Skeletal muscle tissue (tissue), 4 donors: ENCODE measurements around the gene ANTXR1. TPM values are rescaled to one million over a fixed set of nuclear protein-coding genes. Genes with fewer than 3 reads are reported as not detected.
A peak's percentile ranks its signal among the peaks of the same experiment; 100 is the strongest.

ENCODE experiments used
- H3K27ac ChIP-seq: one replicate; pipeline ENCODE4 v1.7.0; 2013; ENCODE audit warnings: mild to moderate bottlenecking, low read depth, low read length, inconsistent platforms
- H3K27me3 ChIP-seq, 3 donors: one replicate each; pipeline ENCODE4 v1.7.0; 2013; ENCODE audit warnings: low read length in 3 of 3; ENCODE audit not compliant: control insufficient read depth in 3 of 3, insufficient read depth in 3 of 3
- H3K36me3 ChIP-seq, 3 donors: one replicate each; pipeline ENCODE4 v1.7.0; 2013; ENCODE audit warnings: low read length in 3 of 3; ENCODE audit not compliant: control insufficient read depth in 3 of 3, insufficient read depth in 3 of 3
- H3K4me1 ChIP-seq, 3 donors: one replicate each; pipeline ENCODE4 v1.7.0; 2013; ENCODE audit warnings: low read length in 3 of 3, mild to moderate bottlenecking in 3 of 3; ENCODE audit not compliant: control insufficient read depth in 3 of 3, insufficient read depth in 3 of 3
- H3K4me3 ChIP-seq, 3 donors: one replicate each; pipeline ENCODE4 v1.7.0; 2013; ENCODE audit warnings: low read length in 3 of 3
- H3K9ac ChIP-seq, 3 donors: one replicate each; pipeline ENCODE4 v1.7.0; 2013; ENCODE audit warnings: low read length in 3 of 3, mild to moderate bottlenecking in 3 of 3, moderate library complexity in 2 of 3, low read depth in 1 of 3
- H3K9me3 ChIP-seq, 3 donors: one replicate each; pipeline ENCODE4 v1.7.0; 2013; ENCODE audit warnings: low read length in 3 of 3; ENCODE audit not compliant: control insufficient read depth in 3 of 3
- total RNA-seq: library from RNA; depleted of rRNA; stranded (reverse); fragments of >200 nt; gene quantifications from one replicate; pipeline ENCODE4 v1.2.3, GENCODE V29; 2014
- donor health status: Osteomylitis.

Gene ANTXR1
- total RNA-seq, 1 donor from 2014 or later: 86.6 TPM

DNA sequence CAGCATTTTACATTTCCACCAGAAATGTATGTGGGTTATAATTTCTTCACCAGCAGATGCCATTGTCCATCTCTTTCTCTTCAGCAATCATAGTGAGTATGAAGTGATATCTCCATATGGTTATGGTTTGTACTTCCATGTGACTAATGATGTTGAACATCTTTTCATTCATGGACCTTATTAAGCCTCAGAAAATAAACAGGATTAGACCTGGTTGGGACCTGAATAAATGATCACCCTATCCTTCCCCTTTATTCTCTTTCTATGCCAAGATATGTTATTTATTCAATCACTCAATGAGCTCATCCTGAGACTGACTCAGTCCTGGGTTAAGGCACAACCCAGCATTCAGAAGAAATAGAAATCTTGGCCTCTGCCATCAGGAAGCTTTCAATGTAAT lies 86.6 kb downstream of the ANTXR1 start:
- Histone ChIP-seq H3K27me3 (no peaks in the 10 kb centered on the region), H3K36me3 (peaks cover 0 to 10% (median 0%) of the 10 kb centered on the region in 3 donors), H3K4me3 (no peak overlapping the region), H3K27ac (peak overlapping the region; percentile 41), H3K9ac (no peak overlapping the region), H3K4me1 (peaks cover 6 to 10% (median 7%) of the 10 kb centered on the region in 3 donors), H3K9me3 (no peaks in the 10 kb centered on the region)

DNA sequence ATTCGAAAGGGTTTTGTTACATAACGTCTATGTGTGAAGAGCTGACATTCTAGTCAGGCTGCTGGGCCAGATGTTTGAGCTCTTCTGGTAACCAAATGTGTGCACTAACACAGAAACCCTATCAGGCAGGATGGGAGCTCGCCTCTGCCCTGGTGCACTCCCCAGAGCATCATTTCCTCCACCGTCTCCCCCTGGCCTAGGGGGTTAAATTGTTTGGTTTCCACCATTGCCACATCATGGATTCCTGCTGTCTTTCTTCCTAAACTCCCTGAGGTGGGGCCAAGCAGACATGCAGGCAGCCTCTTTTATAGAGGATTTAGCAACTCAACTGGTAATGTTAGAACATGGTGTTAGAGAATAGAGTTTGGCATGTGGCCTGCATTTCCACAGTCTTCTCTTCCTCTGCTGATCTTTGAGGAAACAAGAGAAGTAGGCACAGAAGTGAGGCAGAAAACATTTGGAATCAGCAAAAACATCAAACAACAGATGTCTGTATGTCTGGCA lies 87.3 kb downstream of the ANTXR1 start:
- H3K27ac ChIP-seq: peak overlapping the region; percentile 41
- no peaks in the 10 kb centered on the region for H3K9me3 ChIP-seq
- H3K27me3 ChIP-seq: no peaks in the 10 kb centered on the region
- no peak overlapping the region for H3K4me3 ChIP-seq
- peaks cover 6 to 10% (median 7%) of the 10 kb centered on the region in 3 donors for H3K4me1 ChIP-seq
- H3K9ac ChIP-seq: no peak overlapping the region
- peaks cover 0 to 10% (median 0%) of the 10 kb centered on the region in 3 donors for H3K36me3 ChIP-seq

DNA sequence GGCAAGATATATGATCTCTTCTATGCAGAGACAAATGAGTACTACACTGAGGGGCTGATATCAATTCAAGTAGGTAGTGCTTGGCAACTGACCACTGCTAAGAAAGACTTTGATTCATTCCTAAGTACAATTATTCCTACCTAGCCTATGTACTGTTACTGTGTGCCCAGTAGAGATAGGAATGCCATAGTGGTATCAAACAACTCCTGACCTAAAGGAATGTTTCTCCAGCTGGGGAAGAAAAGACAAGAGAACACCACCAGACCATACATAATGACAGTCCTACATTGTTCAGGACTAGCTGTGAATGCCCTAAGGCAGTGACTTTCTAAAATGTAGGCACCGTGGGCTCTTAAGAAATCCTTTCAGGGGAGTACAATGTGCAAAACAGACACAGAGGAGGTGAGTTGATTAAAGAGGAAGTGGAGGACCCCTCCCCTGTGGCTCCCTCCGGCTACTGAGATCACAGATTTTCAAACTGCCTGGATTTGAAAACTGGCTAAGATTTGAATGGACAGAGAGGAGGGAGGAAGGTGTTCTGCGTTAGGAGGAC lies 89.1 kb downstream of the ANTXR1 start:
- no peak overlapping the region for H3K9ac ChIP-seq
- no peak overlapping the region for H3K4me3 ChIP-seq
- H3K27ac ChIP-seq: no peak overlapping the region
- no peaks in the 10 kb centered on the region for H3K9me3 ChIP-seq
- H3K4me1 ChIP-seq: peaks cover 4 to 7% (median 5%) of the 10 kb centered on the region in 3 donors
- H3K27me3 ChIP-seq: no peaks in the 10 kb centered on the region
- peaks cover 0 to 10% (median 0%) of the 10 kb centered on the region in 3 donors for H3K36me3 ChIP-seq

DNA sequence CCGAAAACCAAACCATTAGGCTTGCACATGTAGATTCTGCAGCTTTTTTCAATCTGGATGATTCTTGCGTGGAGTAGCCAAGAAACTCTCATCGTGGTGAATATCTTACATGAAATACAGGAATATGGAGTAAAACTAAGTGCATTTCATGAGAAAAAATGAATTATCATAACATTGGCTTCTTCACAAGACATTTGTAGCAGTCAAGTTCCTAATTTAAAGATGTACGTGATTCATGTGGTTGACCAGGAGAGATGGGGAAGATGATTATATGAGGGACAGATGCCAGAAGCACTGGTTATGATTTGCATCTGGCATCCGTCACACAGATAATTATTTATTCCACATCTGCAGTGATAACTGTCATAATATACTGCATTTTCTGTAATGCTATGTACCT lies 90.4 kb downstream of the ANTXR1 start:
- H3K4me1 ChIP-seq: peaks cover 0 to 7% (median 2%) of the 10 kb centered on the region in 3 donors
- no peak overlapping the region for H3K9ac ChIP-seq
- H3K36me3 ChIP-seq: peaks cover 0 to 10% (median 0%) of the 10 kb centered on the region in 3 donors
- H3K27ac ChIP-seq: no peak overlapping the region
- no peak overlapping the region for H3K4me3 ChIP-seq
- H3K9me3 ChIP-seq: no peaks in the 10 kb centered on the region
- H3K27me3 ChIP-seq: no peaks in the 10 kb centered on the region

DNA sequence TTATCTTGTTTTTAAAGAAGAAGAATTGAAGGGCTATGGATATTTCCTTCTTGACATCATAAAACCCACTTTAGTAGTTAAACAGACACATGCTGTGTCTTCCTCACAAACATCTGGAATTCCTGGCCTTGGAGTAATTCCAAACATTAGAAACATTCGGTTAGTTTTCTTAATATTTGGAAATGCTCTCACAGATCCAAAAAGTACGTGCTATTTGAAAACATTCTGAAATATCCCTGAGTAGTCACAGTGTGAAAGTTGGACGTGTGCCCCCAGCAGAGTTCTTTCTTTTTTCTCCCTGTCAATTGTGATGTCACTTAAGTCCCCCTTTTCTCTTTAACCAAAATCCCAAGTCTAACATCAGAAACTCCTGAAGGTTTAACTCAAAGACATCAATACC lies 91.3 kb downstream of the ANTXR1 start:
- Histone ChIP-seq H3K36me3 (peaks cover 0 to 10% (median 0%) of the 10 kb centered on the region in 3 donors), H3K4me3 (no peak overlapping the region), H3K27ac (peak overlapping the region; percentile 45)

DNA sequence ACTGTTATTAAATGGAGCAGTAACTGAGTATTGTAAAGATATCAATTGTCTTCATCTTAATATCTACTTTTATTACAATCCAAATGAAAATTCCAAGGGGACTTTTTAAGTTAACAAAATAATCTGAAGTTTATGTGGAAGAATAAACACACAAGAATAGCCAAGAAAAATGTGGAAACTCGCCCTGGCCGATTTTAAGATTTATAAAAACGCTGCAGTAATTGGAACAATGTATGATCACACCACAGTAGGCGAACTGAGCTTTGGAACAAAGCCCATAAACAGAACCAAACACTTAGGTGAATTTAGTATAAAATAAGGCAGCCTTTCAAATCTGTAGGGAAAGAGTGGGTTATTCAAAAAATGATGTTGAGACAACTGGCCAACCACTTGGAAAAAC lies 96.3 kb downstream of the ANTXR1 start:
- no peak overlapping the region for H3K27ac ChIP-seq
- H3K4me1 ChIP-seq: peaks cover 0 to 3% (median 0%) of the 10 kb centered on the region in 3 donors
- no peak overlapping the region for H3K4me3 ChIP-seq
- no peaks in the 10 kb centered on the region for H3K9me3 ChIP-seq
- no peak overlapping the region for H3K9ac ChIP-seq
- no peaks in the 10 kb centered on the region for H3K27me3 ChIP-seq
- no peaks in the 10 kb centered on the region for H3K36me3 ChIP-seq

More for the DNA sequence above, 91.3 kb downstream of the ANTXR1 start:
- Histone ChIP-seq H3K4me1 (peaks cover 0 to 7% (median 2%) of the 10 kb centered on the region in 3 donors), H3K27me3 (no peaks in the 10 kb centered on the region), H3K9me3 (no peaks in the 10 kb centered on the region), H3K9ac (no peak overlapping the region)

DNA sequence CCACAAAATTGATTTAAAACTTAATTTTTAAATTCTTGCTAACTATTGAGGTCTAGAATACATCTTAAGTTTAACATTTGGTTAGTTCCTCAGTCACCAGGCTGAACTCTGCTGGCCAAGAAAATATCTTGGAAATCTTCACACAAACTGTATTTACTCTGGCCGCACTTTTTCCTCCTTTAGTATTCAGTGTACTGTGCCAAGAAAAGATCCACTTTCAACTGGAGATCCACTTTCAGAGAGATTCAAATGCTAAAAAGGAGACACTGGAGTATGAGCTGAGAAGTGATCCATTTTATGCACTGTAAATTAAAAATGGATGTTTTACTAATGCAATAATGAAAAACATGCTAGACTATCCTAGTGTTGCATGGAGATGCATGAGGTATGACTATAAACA lies 98.1 kb downstream of the ANTXR1 start:
- H3K4me1 ChIP-seq: peaks cover 0 to 3% (median 0%) of the 10 kb centered on the region in 3 donors
- H3K36me3 ChIP-seq: no peaks in the 10 kb centered on the region
- H3K4me3 ChIP-seq: no peak overlapping the region
- H3K27ac ChIP-seq: no peak overlapping the region
- no peaks in the 10 kb centered on the region for H3K9me3 ChIP-seq
- H3K9ac ChIP-seq: no peak overlapping the region
- no peaks in the 10 kb centered on the region for H3K27me3 ChIP-seq

DNA sequence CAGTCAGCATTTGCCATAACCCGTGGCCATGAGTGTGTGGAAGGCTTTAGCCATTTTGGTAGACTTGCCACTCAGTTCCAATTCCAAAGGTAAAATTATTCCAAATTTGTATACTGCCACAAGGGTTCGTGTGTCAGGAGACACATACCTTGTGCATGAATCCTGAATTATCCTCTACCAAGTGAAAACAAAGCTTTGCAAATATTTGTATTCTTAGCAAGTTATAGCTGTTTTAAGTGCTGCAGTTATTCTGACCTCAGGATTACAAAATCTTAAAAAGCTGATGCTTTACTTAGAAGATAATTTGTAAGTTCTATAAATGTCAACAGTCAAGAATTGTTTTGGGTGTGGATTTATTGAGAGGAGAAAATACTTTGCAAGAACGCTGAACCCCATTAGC lies 100.6 kb downstream of the ANTXR1 start:
- Histone ChIP-seq H3K36me3 (no peaks in the 10 kb centered on the region), H3K9ac (no peak overlapping the region), H3K9me3 (no peaks in the 10 kb centered on the region), H3K27me3 (no peaks in the 10 kb centered on the region), H3K4me3 (no peak overlapping the region), H3K4me1 (peaks cover 0 to 6% (median 2%) of the 10 kb centered on the region in 3 donors), H3K27ac (no peak overlapping the region)

DNA sequence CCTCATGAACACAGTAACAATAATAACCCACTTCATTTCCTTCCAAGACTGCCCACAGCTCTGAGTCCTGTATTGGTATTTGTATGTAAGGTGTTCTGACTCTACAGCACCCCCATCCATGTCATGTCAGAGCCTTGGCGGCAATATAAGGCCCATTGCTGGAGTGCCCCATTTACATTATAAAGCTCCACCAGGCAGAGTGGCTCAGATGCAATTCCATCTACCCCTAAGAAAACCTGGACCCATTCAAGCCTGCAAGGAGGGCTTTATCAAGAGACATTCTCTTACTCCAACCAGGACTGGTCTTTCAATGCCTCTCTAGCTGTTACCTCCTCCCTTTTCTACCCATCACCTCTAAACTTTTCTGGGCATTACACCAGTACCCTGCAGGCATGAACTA lies 101.6 kb downstream of the ANTXR1 start:
- H3K9ac ChIP-seq: no peak overlapping the region
- peaks cover 0 to 6% (median 2%) of the 10 kb centered on the region in 3 donors for H3K4me1 ChIP-seq
- no peak overlapping the region for H3K4me3 ChIP-seq
- no peaks in the 10 kb centered on the region for H3K36me3 ChIP-seq
- H3K27me3 ChIP-seq: no peaks in the 10 kb centered on the region
- no peaks in the 10 kb centered on the region for H3K9me3 ChIP-seq
- no peak overlapping the region for H3K27ac ChIP-seq

DNA sequence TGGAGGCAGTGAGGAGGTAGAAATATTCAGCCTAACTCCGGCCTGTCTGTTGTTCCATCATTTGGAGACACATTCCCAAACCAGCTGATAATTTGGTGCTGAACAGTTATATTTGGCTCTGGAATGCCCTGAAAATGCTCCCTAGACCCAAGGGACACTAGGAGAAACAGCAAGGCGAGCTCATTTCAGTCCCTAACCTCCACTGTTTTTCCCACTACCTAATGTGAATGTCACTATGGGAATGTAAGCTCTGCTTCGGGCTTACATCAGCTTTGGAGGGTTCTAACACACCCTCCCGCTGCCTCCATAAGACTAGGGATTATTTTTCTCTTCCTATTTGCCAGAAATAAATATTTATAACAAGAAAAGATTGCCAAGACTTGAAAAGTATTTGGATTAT lies 103.5 kb downstream of the ANTXR1 start:
- peak overlapping the region; percentile 16 for H3K27ac ChIP-seq
- peaks cover 0 to 3% (median 2%) of the 10 kb centered on the region in 3 donors for H3K4me1 ChIP-seq
- no peaks in the 10 kb centered on the region for H3K27me3 ChIP-seq
- H3K4me3 ChIP-seq: no peak overlapping the region
- no peaks in the 10 kb centered on the region for H3K36me3 ChIP-seq
- H3K9me3 ChIP-seq: no peaks in the 10 kb centered on the region
- H3K9ac ChIP-seq: no peak overlapping the region
